PC-3 (cell line): ENCODE results near the gene DNAJC25.

ENCODE experiments used
- CTCF ChIP-seq: fragments of 300-600 bp; sonication (generic); conservative IDR thresholded peaks from 2 replicates; pipeline ENCODE4 v1.5.1; 2017; ENCODE audit warnings: antibody characterized with exemption, low read depth, mild to moderate bottlenecking, low read length
- EZH2phosphoT487 ChIP-seq: fragments of 300-600 bp; sonication (generic); IDR thresholded peaks from 2 replicates; pipeline ENCODE4 v1.6.1; 2018; ENCODE audit warnings: mild to moderate bottlenecking, antibody characterized with exemption, low read length, borderline replicate concordance

GRCh38 chr9:111631214-111631971, at the start of gene DNAJC25:
- TF ChIP-seq CTCF (no peak), EZH2phosphoT487 (no peak)
